B cell (primary cell): ENCODE data around the gene GAPT. TPM values are rescaled to one million over a fixed set of nuclear protein-coding genes. Genes with fewer than 3 reads are reported as not detected.

ENCODE experiments used
- ATAC-seq: fragments of 200-7000 bp; cut with Tn5 transposase; one replicate; pipeline ENCODE4 v1.10.0; 2021; ENCODE audit warnings: low read depth, mild to moderate bottlenecking, moderate number of reproducible peaks, moderate library complexity
- CTCF ChIA-PET: fragments of 350-600 bp; sonication (Branson Sonifier 250); formaldehyde crosslinking; loops from one replicate; lab custom pipeline; 2021; ENCODE audit warnings: antibody characterized with exemption, inconsistent platforms; lab: Charles Lee
- POLR2A ChIA-PET: fragments of 350-600 bp; sonication (Branson Sonifier 250); formaldehyde crosslinking; loops from one replicate; lab custom pipeline; 2021; ENCODE audit warnings: antibody characterized with exemption; lab: Charles Lee
- DNase-seq: peaks from one replicate; pipeline ENCODE4 v3.0.0; 2013
- H2AFZ ChIP-seq: 2 replicates; pipeline ENCODE4 v1.6.1; 2012; ENCODE audit warnings: mild to moderate bottlenecking, low read depth, low read length; ENCODE audit not compliant: insufficient read depth, poor library complexity, severe bottlenecking
- H3K27ac ChIP-seq, 2 donors: 1 replicate in 1 of 2; 2 replicates in 1 of 2; pipeline ENCODE4 v1.5.1; 2012 to 2013; ENCODE audit warnings: low read length in 2 of 2, mild to moderate bottlenecking in 2 of 2, moderate library complexity in 1 of 2
- H3K27me3 ChIP-seq, 4 experiments: fragments of 200-600 bp in 1 of 4; sonication (generic) in 1 of 4; replicated peaks in 1 of 4; 1 replicate in 2 of 4; 2 replicates in 2 of 4; pipeline versions ENCODE4 v1.6.1 to v1.7.0; 2013 to 2016; ENCODE audit warnings: low read length in 3 of 4, mild to moderate bottlenecking in 2 of 4, mixed read lengths in 1 of 4, moderate library complexity in 1 of 4; ENCODE audit not compliant: insufficient read depth in 4 of 4, control insufficient read depth in 3 of 4; ENCODE audit errors: control extremely low read depth in 1 of 4
- H3K36me3 ChIP-seq, 2 experiments: replicated peaks in 1 of 2; 1 replicate in 1 of 2; 2 replicates in 1 of 2; pipeline versions ENCODE4 v1.6.1 to v1.7.1; 2013; ENCODE audit warnings: low read length in 1 of 2; ENCODE audit not compliant: insufficient read depth in 2 of 2, control insufficient read depth in 1 of 2; ENCODE audit errors: control extremely low read depth in 1 of 2, extremely low read depth in 1 of 2
- H3K4me1 ChIP-seq, 2 donors: fragments of 200-600 bp in 1 of 2; sonication (generic) in 1 of 2; 1 replicate in 1 of 2; 2 replicates in 1 of 2; pipeline versions ENCODE4 v1.5.1 to v1.6.1; 2013 to 2017; ENCODE audit warnings: low read length in 2 of 2; ENCODE audit not compliant: control insufficient read depth in 2 of 2, insufficient read depth in 2 of 2
- H3K4me2 ChIP-seq: replicated peaks from 2 replicates; pipeline ENCODE3; 2012; ENCODE audit warnings: mild to moderate bottlenecking, low read depth, low read length; ENCODE audit not compliant: poor library complexity, severe bottlenecking
- H3K4me3 ChIP-seq, 5 experiments: fragments of 200-600 bp in 1 of 5; sonication (generic) in 1 of 5; 1 replicate in 3 of 5; 2 replicates in 2 of 5; pipeline versions ENCODE4 v1.5.1 to v1.7.0; 2011 to 2016; ENCODE audit warnings: low read length in 4 of 5, mild to moderate bottlenecking in 4 of 5, low read depth in 2 of 5, control low read depth in 1 of 5, moderate library complexity in 1 of 5; ENCODE audit not compliant: insufficient read depth in 1 of 5; ENCODE audit errors: control extremely low read depth in 1 of 5, extremely low read depth in 1 of 5
- H3K79me2 ChIP-seq: fragments of 200-600 bp; sonication (generic); one replicate; pipeline ENCODE4 v1.6.0; 2016; ENCODE audit warnings: low read length; ENCODE audit not compliant: control insufficient read depth, insufficient read depth
- H3K9ac ChIP-seq: fragments of 200-600 bp; sonication (generic); 2 replicates; pipeline ENCODE4 v1.6.1; 2017; ENCODE audit warnings: mild to moderate bottlenecking, low read length, moderate library complexity
- H3K9me3 ChIP-seq, 3 donors: one replicate each; pipeline versions ENCODE4 v1.6.1 to v1.7.1; 2013; ENCODE audit warnings: low read length in 2 of 3; ENCODE audit not compliant: control insufficient read depth in 2 of 3, insufficient read depth in 1 of 3; ENCODE audit errors: control extremely low read depth in 1 of 3
- H4K20me1 ChIP-seq: 2 replicates; pipeline ENCODE4 v1.6.0; 2012; ENCODE audit warnings: mild to moderate bottlenecking, low read length; ENCODE audit not compliant: insufficient read depth, control insufficient read depth, poor library complexity, severe bottlenecking
- H3K27ac Mint-ChIP-seq: one replicate; pipeline ENCODE4 v1.8.0; 2021; ENCODE audit warnings: mixed read lengths
- H3K27me3 Mint-ChIP-seq: one replicate; pipeline ENCODE4 v1.8.0; 2021; ENCODE audit warnings: mixed read lengths
- H3K4me1 Mint-ChIP-seq: one replicate; pipeline ENCODE4 v1.8.0; 2021; ENCODE audit warnings: mixed read lengths
- H3K4me3 Mint-ChIP-seq: one replicate; pipeline ENCODE4 v1.8.0; 2021; ENCODE audit warnings: mixed read lengths
- H3K9me3 Mint-ChIP-seq: one replicate; pipeline ENCODE4 v1.8.0; 2022; ENCODE audit warnings: mixed read lengths; ENCODE audit not compliant: insufficient read depth
- EZH2 ChIP-seq: IDR thresholded peaks from 2 replicates; pipeline ENCODE4 v1.6.1; 2012; ENCODE audit warnings: borderline replicate concordance, low read depth, mild to moderate bottlenecking, moderate library complexity, low read length; ENCODE audit not compliant: insufficient read depth, poor library complexity, severe bottlenecking
- WGBS: methylation state at CpG from one replicate; pipeline ENCODE4 v1.1.5; 2013; ENCODE audit warnings: missing lambda C conversion rate; ENCODE audit not compliant: insufficient coverage; 5-methylcytosine and 5-hydroxymethylcytosine counted together
- intact Hi-C: fragments of 100-400 bp; cut with micrococcal nuclease; formaldehyde crosslinking; loops from one replicate; pipeline ENCODE4 v1.10.0; 2022
- polyA plus RNA-seq: library from polyadenylated mRNA; depleted of rRNA; stranded (reverse); fragments of >200 nt; gene quantifications from 2 replicates; pipeline ENCODE4 v1.2.3, GENCODE V29; 2012
- total RNA-seq, 2 donors: library from RNA; stranded (reverse); fragments of 120-200 nt in 1 of 2; gene quantifications; 1 replicate in 1 of 2; 2 replicates in 1 of 2; pipeline versions ENCODE4 v1.2.3 to v1.2.4, GENCODE V29; 2013 to 2022
- TF ChIP-seq, protein P1 (sequence below): fragments of 200-600 bp; IDR thresholded peaks from one replicate; pipeline ENCODE4 v1.8.0; 2022; ENCODE audit warnings: antibody characterized with exemption, mild to moderate bottlenecking

GAPT gene
- total and polyA plus RNA-seq, 2 donors (not counting 1 experiment from before 2014, with no cell fraction given), result 51.3 to 69.0 TPM

DNA sequence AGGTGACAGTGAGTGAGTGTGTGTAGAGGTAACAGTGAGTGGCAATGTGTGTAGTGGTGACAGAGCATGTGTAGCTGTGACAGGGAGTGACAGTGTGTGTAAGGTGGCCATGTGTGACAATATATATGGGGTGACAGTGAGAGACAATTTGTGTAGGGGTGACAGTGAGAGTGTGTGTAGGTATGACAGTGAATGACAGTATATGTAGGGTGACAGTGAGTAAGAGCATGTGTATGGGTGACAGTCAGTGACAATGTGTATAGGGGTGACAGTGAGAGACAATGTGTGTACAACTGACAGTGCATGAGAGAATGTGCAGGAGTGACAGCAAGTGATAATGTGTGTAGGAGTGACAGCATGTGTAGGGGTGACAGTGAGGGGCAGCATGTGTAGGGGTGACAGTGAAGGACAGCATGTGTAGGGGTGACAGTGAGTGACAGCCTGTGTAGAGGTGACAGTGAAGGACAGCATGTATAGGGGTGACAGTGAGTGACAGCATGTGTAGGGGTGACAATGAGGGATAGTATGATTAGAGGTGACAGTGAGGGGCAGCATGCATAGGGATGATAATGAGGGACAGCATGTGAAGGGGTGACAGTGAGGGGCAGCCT, 10.1 kb upstream of the GAPT start:
- Histone ChIP-seq H2AFZ (peak overlapping the region; percentile 2), H3K9me3 (no peaks in the 10 kb centered on the region), H3K4me2 (no peak overlapping the region), H3K9ac (no peak overlapping the region), H3K79me2 (no peaks in the 10 kb centered on the region), H4K20me1 (no peaks in the 10 kb centered on the region), H3K4me1 (peaks cover 44 to 49% of the 10 kb centered on the region in 2 donors), H3K27ac (no peak overlapping the region), H3K4me3 (no peak overlapping the region), H3K36me3 (no peaks in the 10 kb centered on the region), H3K27me3 (no peaks in the 10 kb centered on the region)
- intact Hi-C loops, result loop anchor here (10.0 kb wide), 1 partner anchor 1446 kb away; no protein-coding TSS in a partner anchor
- no peak for ATAC-seq
- no peak for DNase-seq
- no peaks in the 10 kb centered on the region for H3K27me3 Mint-ChIP-seq
- no peak overlapping the region for H3K4me3 Mint-ChIP-seq
- TF ChIP-seq EZH2, result no peak
- TF ChIP-seq, protein P1, sequence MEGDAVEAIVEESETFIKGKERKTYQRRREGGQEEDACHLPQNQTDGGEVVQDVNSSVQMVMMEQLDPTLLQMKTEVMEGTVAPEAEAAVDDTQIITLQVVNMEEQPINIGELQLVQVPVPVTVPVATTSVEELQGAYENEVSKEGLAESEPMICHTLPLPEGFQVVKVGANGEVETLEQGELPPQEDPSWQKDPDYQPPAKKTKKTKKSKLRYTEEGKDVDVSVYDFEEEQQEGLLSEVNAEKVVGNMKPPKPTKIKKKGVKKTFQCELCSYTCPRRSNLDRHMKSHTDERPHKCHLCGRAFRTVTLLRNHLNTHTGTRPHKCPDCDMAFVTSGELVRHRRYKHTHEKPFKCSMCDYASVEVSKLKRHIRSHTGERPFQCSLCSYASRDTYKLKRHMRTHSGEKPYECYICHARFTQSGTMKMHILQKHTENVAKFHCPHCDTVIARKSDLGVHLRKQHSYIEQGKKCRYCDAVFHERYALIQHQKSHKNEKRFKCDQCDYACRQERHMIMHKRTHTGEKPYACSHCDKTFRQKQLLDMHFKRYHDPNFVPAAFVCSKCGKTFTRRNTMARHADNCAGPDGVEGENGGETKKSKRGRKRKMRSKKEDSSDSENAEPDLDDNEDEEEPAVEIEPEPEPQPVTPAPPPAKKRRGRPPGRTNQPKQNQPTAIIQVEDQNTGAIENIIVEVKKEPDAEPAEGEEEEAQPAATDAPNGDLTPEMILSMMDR, result no peak
- POLR2A ChIA-PET, result no interaction called here
- H3K4me1 Mint-ChIP-seq, result peaks cover 23% of the 10 kb centered on the region
- no peaks in the 10 kb centered on the region for H3K9me3 Mint-ChIP-seq
- CTCF ChIA-PET, result interaction anchor here (0.5 to 9.1 kb wide), 2 partner anchors 370 to 830 kb away, joined by 3 to 354 read pairs; no protein-coding TSS in a partner anchor
- H3K27ac Mint-ChIP-seq, result no peak overlapping the region

DNA sequence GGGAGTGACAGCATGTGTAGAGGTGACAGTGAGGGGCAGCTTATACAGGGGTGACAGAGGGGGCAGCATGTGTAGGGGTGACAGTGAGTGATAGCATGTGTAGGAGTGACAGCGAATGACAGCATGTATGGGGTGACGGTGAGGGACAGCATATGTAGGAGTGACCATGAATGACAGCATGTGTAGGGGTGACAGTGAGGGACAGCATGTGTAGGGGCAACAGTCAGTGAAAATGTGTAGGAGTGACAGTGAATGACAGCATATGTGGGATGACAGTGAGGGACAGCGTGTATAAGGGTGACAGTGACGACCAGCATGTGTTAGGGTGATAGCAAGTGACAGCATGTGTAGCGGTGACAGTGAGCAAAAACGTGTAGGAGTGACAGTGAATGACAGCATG, 9.4 kb upstream of the GAPT start:
- Histone ChIP-seq H3K4me2 (no peak overlapping the region), H3K27me3 (no peaks in the 10 kb centered on the region), H3K4me3 (no peak overlapping the region), H3K27ac (no peak overlapping the region), H3K9ac (no peak overlapping the region), H3K9me3 (no peaks in the 10 kb centered on the region), H3K4me1 (peaks cover 44 to 53% of the 10 kb centered on the region in 2 donors), H3K79me2 (no peaks in the 10 kb centered on the region), H3K36me3 (no peaks in the 10 kb centered on the region), H2AFZ (no peak overlapping the region), H4K20me1 (no peaks in the 10 kb centered on the region)
- DNase-seq, result no peak
- POLR2A ChIA-PET, result no interaction called here
- CTCF ChIA-PET, result no interaction called here
- Mint-ChIP-seq H3K9me3 (no peaks in the 10 kb centered on the region), H3K27ac (no peak overlapping the region), H3K4me1 (peaks cover 22% of the 10 kb centered on the region), H3K27me3 (no peaks in the 10 kb centered on the region), H3K4me3 (no peak overlapping the region)
- no peak for ATAC-seq
- TF ChIP-seq EZH2, result no peak
- TF ChIP-seq, protein P1, result no peak
- 92% methylated on average over 6 of the region's 6 CpGs for WGBS
- intact Hi-C loops, result loop anchor here (10.0 kb wide), 1 partner anchor 1447 kb away; no protein-coding TSS in a partner anchor
